HG03432 (cell line): ENCODE measurements around the gene CCDC80.
A peak's percentile ranks its signal among the peaks of the same experiment; 100 is the strongest.

ENCODE experiments used
- ATAC-seq: cut with Tn5 transposase; IDR thresholded peaks from one replicate; pipeline ENCODE4 v1.9.1; 2021; ENCODE audit warnings: mild to moderate bottlenecking, moderate library complexity; ENCODE audit not compliant: unreplicated experiment

CCDC80 gene

DNA sequence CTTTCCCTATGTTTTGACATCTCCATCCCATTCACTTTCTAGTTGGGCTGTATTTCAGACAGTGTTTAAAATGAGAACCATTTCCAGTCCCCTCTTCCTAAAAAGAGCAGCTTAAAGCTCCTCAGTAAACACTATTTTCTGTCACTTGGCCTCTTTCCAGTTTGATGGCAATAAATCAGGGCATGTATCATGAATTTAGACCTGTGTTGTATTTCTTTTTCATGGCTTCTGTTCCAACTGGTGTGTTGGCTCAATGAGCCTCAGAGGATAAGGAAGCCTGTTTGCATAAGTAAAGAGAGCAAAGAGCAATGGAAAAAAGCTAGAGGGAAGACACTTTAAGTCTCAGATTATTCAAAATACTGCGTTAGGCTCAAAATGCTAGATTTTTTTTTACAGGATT lies 7.2 kb downstream of the CCDC80 start:
- no peak for ATAC-seq

GRCh38 chr3:112633191-112633590 lies 7.8 kb downstream of the CCDC80 start:
- ATAC-seq: no peak

DNA sequence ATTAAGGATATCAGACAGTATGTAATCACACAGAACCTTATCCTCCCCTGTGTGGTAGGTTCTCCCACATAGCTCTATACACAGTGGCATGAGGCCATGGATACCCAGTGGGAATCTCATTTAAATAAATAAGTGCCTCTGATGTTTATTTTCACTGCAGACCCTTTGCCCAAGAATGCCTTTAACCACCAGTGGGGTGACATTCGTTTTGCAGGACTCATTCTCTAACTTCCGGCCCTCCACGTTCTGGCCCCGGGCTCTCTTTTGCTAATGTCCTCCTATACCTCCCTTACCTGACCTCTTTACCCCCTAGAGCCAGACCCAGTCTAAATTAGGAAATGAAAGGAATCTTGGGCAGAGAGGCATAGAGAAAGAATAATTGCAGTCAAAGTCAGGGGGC lies 8.3 kb downstream of the CCDC80 start:
- no peak for ATAC-seq

GRCh38 chr3:112631257-112631656 lies 9.7 kb downstream of the CCDC80 start:
- ATAC-seq: no peak

DNA sequence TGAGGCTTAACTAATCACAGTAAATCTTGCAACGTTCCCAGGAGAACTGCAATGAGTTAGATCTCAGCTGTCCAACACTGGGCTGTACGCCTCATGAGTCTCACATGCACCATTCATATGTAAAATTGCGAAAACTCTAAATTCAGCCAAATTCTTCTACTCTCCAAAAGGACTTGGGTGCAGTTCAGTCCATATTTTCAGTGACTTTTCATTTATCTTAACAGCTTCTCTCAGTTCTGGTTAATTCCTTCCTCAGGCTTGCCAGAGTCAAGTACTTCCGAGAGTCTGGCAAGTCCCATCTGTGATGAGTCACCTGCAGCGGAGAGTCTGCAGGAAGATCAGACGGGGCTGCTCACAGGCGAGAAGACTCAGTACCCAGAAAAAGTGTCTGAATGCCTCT lies 11.5 kb downstream of the CCDC80 start:
- ATAC-seq: no peak

DNA sequence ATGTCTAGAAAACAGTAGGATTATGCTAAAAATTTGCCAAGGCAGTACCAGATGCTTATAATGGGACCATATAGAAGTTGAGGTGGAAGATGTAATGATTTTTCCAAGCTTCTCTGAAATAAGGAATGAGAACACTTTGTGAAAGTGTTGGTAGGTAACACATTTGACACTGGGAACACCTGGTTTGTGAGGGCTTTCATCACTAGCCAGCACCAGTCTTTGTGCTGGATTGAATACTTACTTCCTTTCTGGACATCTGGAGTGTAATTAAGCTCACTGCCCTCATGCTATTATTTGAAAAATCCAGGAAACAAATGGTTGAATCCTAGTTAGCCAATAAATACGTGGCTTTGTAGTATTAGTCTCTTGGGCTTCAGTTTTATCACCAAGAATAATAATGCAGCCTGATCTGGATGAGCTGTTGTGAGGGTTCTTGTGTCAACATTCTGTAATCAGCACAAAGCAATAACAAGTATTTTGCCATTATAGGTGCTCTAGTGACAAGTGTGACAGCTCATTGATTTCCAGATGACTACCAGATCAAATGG lies 12.9 kb downstream of the CCDC80 start:
- no peak for ATAC-seq

DNA sequence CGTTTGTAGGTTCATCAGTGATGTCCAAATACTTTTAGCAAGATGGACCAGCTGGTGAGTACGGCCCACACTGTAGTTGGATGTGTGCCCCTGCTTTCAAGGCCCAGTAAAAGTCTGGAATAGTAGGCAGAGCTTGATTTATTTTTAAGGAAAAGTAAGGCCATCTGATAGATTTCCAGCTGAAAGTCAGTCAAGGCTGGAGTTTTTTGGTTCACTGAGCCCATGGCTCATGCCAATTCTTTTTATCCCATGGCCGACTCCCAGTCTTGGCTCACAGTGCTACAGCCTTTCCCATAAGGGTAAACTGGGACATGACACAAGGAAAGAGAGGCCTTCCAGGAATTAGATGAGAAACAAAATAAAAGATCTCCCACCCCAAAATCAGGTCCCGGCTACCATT lies 13.5 kb downstream of the CCDC80 start:
- no peak for ATAC-seq

DNA sequence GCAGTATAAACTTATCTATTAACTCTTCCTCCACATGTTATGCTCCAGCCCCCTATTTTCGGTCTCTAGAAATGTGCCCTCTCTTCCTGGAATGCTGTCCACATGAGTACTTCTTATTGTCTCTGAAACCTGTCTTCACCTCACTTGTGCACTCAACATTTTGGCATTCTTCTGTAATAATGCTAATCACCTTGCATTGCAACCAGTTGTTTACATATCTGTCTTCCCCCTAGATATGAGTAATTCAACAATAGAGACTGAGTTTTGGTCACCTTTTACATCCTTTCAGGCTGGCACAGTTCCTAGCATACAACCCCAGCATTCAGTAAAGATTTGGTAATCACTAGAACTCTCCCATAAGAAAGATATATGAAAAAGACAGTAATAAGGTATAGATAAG lies 17.2 kb downstream of the CCDC80 start:
- ATAC-seq: no peak

DNA sequence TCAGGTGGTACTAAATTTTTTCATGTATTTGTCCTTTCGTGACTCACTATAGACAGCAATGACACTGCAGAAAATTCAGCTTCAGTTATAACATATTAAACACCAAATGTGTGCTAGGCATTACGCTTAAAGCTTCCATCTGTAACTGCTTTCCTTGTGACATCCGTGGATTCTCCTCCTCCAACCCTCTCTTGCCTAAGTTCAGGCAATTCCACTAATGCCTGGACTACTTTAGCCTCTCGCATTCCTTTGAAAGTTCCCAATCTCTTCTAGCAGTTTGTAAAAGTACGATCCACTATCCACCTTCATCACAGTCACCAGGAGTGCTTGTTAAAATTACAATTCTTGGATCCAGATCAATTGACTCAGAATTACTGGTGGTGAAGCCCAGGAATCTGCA lies 17.7 kb downstream of the CCDC80 start:
- ATAC-seq: no peak

DNA sequence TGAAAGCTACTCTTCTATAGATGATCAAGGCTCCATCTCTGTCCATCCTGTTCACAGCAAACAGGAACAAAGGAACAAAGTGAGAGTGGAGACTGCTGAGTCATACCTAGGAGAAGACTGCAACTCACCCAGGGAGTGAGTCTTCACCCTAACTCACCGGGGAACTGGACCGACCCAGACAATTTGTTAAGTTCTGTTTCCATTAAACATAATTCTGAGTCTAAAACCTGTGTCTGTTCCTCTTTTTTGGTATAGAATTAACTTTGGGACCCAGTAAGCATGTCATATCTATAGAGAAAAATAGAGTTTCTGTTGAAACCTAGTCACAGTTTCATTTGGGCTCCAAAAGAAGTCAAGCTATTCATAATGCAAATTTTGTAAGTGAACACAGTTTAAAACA lies 21.6 kb downstream of the CCDC80 start:
- ATAC-seq: peak; percentile 79

DNA sequence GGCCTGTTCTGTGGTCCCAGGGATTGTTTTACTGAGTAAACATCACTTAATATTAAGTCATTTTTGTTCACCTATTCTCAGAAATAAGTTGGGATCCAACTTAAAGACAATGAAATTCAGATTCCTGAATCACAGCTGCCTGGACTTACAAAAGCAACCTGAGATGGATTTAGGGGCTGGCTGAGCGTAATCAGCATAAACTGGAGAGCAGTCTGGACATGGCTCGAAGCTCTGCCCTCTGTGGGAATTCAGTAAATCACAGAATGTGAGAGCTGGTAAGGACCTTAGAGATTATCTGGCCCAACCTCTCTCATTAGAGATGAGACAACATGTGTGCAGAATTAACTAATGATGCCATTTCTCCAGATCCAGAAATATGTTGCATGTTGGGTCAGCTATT lies 23.7 kb downstream of the CCDC80 start:
- ATAC-seq: no peak

DNA sequence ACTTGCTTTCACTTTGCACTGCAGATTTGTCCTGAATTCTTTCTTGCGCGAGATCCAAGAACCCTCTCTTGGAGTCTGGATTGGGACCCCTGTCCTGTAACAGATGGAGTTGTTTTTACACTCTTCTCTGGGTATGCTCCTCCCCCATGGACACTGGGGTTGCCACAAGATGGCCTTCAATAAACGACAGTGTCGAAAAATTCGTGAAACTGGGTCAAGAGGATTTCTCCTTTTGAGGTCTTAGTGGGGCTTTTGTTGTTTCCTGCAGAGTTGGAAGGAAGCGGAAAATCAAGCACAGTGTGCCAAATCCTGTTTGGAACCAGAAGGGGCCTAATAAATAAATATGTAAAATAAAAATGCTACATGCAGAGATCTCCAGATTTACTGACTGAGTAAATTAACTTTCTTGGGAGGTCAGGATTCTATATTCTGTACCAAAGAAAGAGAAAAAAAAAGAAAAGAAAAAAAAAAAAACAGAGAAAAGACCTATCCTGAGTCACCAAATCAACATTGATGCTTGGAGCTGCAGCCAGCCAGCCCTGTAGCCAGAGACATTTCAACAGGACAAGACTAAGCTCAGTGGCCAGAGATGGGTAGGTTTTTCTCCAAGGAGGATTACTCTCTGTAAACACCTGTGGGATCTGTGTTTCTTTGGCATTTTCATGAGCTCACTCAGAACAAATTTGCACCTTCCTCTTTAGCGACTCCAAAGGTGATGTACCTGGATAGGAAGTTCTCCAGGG lies 24.8 kb downstream of the CCDC80 start:
- no peak for ATAC-seq

- no peak for ATAC-seq
These were observed 29.0 kb downstream of the CCDC80 start for GRCh38 chr3:112611752-112612515.

DNA sequence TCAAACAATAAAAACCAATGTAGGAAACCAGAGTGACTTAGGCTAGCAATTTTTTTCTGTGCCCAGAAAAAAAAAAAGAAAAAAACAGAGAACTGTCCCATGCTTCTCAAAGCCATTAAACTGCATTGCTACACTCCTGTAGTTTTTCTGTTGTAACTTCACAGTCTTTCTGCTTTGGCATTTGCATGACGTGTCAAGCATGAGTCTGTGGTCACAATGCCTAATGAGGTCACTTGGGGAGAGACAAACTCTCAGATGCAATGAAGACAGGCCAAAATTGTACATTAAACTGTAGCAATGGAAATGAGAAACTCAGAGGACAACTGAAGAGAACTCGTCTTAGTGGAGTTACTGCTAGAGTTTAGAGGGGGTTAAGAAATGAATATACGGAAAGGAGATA lies 30.8 kb downstream of the CCDC80 start:
- ATAC-seq: no peak

DNA sequence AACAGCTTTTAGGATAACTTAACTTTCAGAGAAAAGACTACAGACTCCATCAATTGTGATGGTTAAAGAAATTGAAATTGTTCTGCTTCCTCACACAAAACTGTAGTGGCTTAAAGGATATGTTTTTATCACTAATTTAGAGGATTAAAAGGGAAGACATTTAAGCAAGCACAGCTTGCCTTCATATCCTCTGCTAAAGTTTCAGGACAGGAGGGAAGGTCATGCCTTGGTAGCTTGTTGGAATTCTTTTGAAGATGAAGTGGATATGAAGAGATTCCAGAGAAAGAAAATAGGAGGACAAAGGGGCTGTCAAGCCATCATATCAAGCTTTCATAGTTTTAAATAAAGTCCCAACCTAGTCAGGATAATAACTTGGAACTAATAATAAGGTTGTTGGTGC lies 33.1 kb downstream of the CCDC80 start:
- ATAC-seq: no peak

DNA sequence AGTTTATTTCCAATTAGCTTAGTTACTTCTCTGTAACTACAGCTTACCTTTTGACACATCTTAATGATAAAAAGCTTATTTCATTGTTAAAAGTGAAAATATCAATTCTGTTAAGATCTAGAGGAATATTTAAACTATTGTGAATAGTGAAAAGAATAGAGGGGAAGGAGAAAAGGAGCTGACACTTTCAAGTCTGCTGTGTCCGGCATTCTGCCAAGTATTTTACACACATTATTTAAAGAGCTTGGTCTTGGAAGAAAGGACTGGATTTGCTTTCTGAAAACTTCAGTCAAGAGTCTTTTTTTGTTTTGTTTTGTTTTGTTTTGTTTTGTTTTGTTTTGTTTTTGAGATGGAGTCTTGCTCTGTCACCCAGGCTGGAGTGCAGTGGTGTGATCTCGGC lies 34.8 kb downstream of the CCDC80 start:
- no peak for ATAC-seq

GRCh38 chr3:112605285-112605684 lies 35.7 kb downstream of the CCDC80 start:
- no peak for ATAC-seq

DNA sequence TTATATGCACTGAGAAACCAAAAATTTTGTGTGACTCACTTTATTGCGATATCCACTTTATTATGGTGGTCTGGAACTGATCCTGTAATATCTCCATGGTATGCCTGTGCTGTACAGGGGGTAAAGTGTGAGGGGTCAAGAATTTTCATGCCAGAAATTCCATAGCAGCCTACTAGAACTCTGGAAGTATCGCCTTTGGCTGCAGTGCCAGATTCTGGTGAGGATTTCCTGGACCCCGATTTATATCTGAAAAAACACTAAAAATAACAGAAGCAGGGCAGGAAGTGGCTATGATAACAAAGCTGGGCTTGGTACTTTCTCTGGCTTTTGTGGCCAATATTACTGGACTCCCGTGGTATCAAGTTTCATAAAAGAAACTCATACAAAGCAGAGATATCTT lies 36.4 kb downstream of the CCDC80 start:
- ATAC-seq: no peak

- peak; percentile 89 for ATAC-seq
These were observed 38.6 kb downstream of the CCDC80 start for GRCh38 chr3:112602217-112602838.

- ATAC-seq: no peak
These were observed 42.2 kb downstream of the CCDC80 start for GRCh38 chr3:112598731-112599130.

- no peak for ATAC-seq
These were observed 43.0 kb downstream of the CCDC80 start for GRCh38 chr3:112597945-112598344.

DNA sequence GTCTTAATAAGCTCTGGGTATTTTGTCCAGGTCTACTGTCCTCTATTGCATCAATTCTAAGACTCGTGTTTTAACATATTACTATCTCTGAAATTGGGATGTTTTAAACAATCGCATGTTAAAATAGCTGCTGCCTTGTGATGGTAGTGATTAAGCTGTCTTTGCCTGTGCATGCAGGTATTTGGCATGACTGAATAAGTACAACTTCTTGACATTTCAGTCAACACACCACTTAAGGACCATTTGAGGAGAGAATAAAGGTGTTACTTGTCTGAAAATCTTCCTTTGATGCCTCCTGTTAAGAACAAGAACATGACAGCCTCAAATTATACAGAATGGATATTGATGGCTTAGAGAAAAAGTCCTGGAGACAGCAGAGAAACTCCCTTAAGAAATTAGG lies 46.1 kb downstream of the CCDC80 start:
- no peak for ATAC-seq
